A549 (cell line): Measurements from ENCODE around the gene PFAS. TPM values are rescaled to one million over a fixed set of nuclear protein-coding genes. Genes with fewer than 3 reads are reported as not detected.
A peak's percentile ranks its signal among the peaks of the same experiment; 100 is the strongest.

Experiments
- ATAC-seq, 2 experiments: fragments of 200-7000 bp in 1 of 2; fragments of >200 bp in 1 of 2; cut with Nextera tagmentation in 1 of 2; cut with Tn5 transposase in 1 of 2; 3 replicates each; pipeline versions ENCODE4 v1.8.0 to v1.9.1; 2018 to 2020; ENCODE audit warnings: mild to moderate bottlenecking in 1 of 2, moderate library complexity in 1 of 2
- CTCF ChIA-PET: fragments of 300-600 bp; sonication (Branson Sonifier 250); formaldehyde crosslinking; extraction: SDS; loops from one replicate; lab custom pipeline; 2021; ENCODE audit warnings: antibody characterized with exemption, inconsistent platforms; lab: Yijun Ruan, JAX
- POLR2A ChIA-PET: fragments of 350-600 bp; formaldehyde crosslinking; extraction: SDS; loops from one replicate; lab custom pipeline; 2021; ENCODE audit warnings: antibody characterized with exemption, inconsistent platforms; lab: Yijun Ruan, JAX
- DNase-seq, 2 experiments: peaks; one replicate each; pipeline versions ENCODE4 v3.0.0 to v3.0.0-alpha.2; 2011 to 2016; ENCODE audit warnings: low read depth in 1 of 2, low spot score in 1 of 2
- FAIRE-seq: peaks from 2 replicates; lab custom pipeline; 2011; peaks lifted over from hg19 to GRCh38; lab: Jason Lieb, UNC
- H3K27ac ChIP-seq, 2 experiments: fragments of >200 bp; sonication (Bioruptor Twin); formaldehyde crosslinking; 3 replicates each; pipeline ENCODE4 v1.5.1; 2016 to 2017
- H3K4me1 ChIP-seq: fragments of >200 bp; sonication (Bioruptor Twin); formaldehyde crosslinking; 3 replicates; pipeline ENCODE4 v1.6.1; 2016
- H3K4me2 ChIP-seq: fragments of >200 bp; sonication (Bioruptor Twin); formaldehyde crosslinking; 3 replicates; pipeline ENCODE4 v1.6.1; 2016
- H3K4me3 ChIP-seq: fragments of >200 bp; sonication (Bioruptor Twin); formaldehyde crosslinking; 3 replicates; pipeline ENCODE4 v1.5.1; 2016
- H3K9me3 ChIP-seq: fragments of >200 bp; sonication (Bioruptor Twin); formaldehyde crosslinking; 3 replicates; pipeline ENCODE4 v1.6.1; 2016
- ATOH8 ChIP-seq: fragments of 250-450 bp; sonication (Bioruptor Pico); IDR thresholded peaks from 2 replicates; pipeline ENCODE4 v1.5.0; 2020; ENCODE audit warnings: low read depth, mild to moderate bottlenecking, moderate library complexity
- CEBPB ChIP-seq, 2 experiments: fragments of >200 bp in 1 of 2; sonication (Bioruptor Twin) in 1 of 2; formaldehyde crosslinking in 1 of 2; IDR thresholded peaks; 2 replicates each; pipeline ENCODE4 v1.6.1; 2012 to 2016
- CHD4 ChIP-seq: fragments of 200-600 bp; sonication (generic); IDR thresholded peaks from 2 replicates; pipeline ENCODE4 v1.6.1; 2016; ENCODE audit warnings: antibody characterized with exemption, mild to moderate bottlenecking, borderline replicate concordance
- CTCF ChIP-seq: fragments of >200 bp; sonication (Bioruptor Twin); formaldehyde crosslinking; IDR thresholded peaks from 3 replicates; pipeline ENCODE4 v1.5.1; 2016
- GATA3 ChIP-seq: IDR thresholded peaks from 2 replicates; pipeline ENCODE4 v1.6.1; 2012; ENCODE audit warnings: borderline replicate concordance
- HES2 ChIP-seq: fragments of >200 bp; sonication (Bioruptor Twin); formaldehyde crosslinking; IDR thresholded peaks from 2 replicates; pipeline ENCODE4 v1.6.1; 2016
- HEYL ChIP-seq: fragments of 250-450 bp; sonication (Bioruptor Pico); IDR thresholded peaks from 2 replicates; pipeline ENCODE4 v1.8.0; 2021; ENCODE audit warnings: mild to moderate bottlenecking, moderate library complexity
- KDM1A ChIP-seq: fragments of 200-600 bp; sonication (generic); IDR thresholded peaks from 2 replicates; pipeline ENCODE4 v1.6.1; 2016; ENCODE audit warnings: low read depth, mild to moderate bottlenecking
- KDM5A ChIP-seq: fragments of 200-600 bp; sonication (generic); IDR thresholded peaks from 2 replicates; pipeline ENCODE4 v1.6.1; 2016; ENCODE audit warnings: antibody characterized with exemption, mild to moderate bottlenecking
- MYC ChIP-seq: IDR thresholded peaks from 2 replicates; pipeline ENCODE4 v1.6.1; 2012; ENCODE audit warnings: mild to moderate bottlenecking, inconsistent platforms, low read length, improper control_type of control experiment, borderline replicate concordance
- NR3C1 ChIP-seq: fragments of >200 bp; sonication (Bioruptor Twin); formaldehyde crosslinking; IDR thresholded peaks from 3 replicates; pipeline ENCODE4 v1.6.1; 2017
- PHF8 ChIP-seq: fragments of 200-600 bp; sonication (generic); IDR thresholded peaks from 2 replicates; pipeline ENCODE4 v1.6.1; 2016; ENCODE audit warnings: low read depth, mild to moderate bottlenecking, antibody characterized with exemption, moderate library complexity, borderline replicate concordance
- RAD21 ChIP-seq, 2 experiments: fragments of >200 bp in 1 of 2; sonication (Bioruptor Twin) in 1 of 2; formaldehyde crosslinking in 1 of 2; IDR thresholded peaks in 1 of 2; conservative IDR thresholded peaks in 1 of 2; 2 replicates in 1 of 2; 3 replicates in 1 of 2; pipeline ENCODE4 v1.6.1; 2012 to 2018; ENCODE audit warnings: inconsistent platforms in 1 of 2
- RFX5 ChIP-seq: fragments of 450-650 bp; IDR thresholded peaks from 2 replicates; pipeline ENCODE4 v1.7.1; 2014; ENCODE audit warnings: antibody characterized with exemption, mild to moderate bottlenecking, moderate library complexity
- SMC3 ChIP-seq: fragments of >200 bp; sonication (Bioruptor Twin); formaldehyde crosslinking; IDR thresholded peaks from 3 replicates; pipeline ENCODE4 v1.6.1; 2018; ENCODE audit warnings: inconsistent platforms
- TFCP2L1 ChIP-seq: fragments of 250-450 bp; sonication (Bioruptor Pico); IDR thresholded peaks from 2 replicates; pipeline ENCODE4 v1.5.0; 2021; ENCODE audit warnings: mild to moderate bottlenecking
- USF2 ChIP-seq: fragments of 450-650 bp; IDR thresholded peaks from 2 replicates; pipeline ENCODE4 v1.6.1; 2014; ENCODE audit warnings: antibody characterized with exemption
- ZFP36 ChIP-seq: fragments of 450-650 bp; IDR thresholded peaks from 2 replicates; pipeline ENCODE4 v1.6.1; 2014; ENCODE audit warnings: borderline replicate concordance; ENCODE audit not compliant: partially characterized antibody
- ZSCAN20 ChIP-seq: fragments of 250-450 bp; sonication (Bioruptor Pico); IDR thresholded peaks from 2 replicates; pipeline ENCODE4 v1.8.0; 2022; ENCODE audit warnings: mild to moderate bottlenecking, moderate library complexity
- WGBS: methylation state at CpG from one replicate; pipeline ENCODE4 v1.1.6; 2017; ENCODE audit errors: missing lambda C conversion rate; 5-methylcytosine and 5-hydroxymethylcytosine counted together
- polyA plus RNA-seq, 4 experiments: library from polyadenylated mRNA; depleted of rRNA in 3 of 4; stranded (reverse); fragments of >200 nt; fragmentation: RNase III in 1 of 4; extraction: RNeasy Plus Mini Kit Qiagen cat#74134 plus additional on column Dnase treatment in 1 of 4; gene quantifications; 2 replicates in 3 of 4; 3 replicates in 1 of 4; pipeline ENCODE4 v1.2.3, GENCODE V29; 2011 to 2017
- TF ChIP-seq, protein P1 (sequence below): IDR thresholded peaks from 2 replicates; pipeline ENCODE4 v1.6.1; 2012
- TF ChIP-seq, protein P2 (sequence below): IDR thresholded peaks from 2 replicates; pipeline ENCODE4 v1.6.1; 2012
- TF ChIP-seq, protein P3 (sequence below): fragments of 150-350 bp; IDR thresholded peaks from 2 replicates; pipeline ENCODE4 v1.6.1; 2014; ENCODE audit warnings: low read depth, mild to moderate bottlenecking, low read length
- TF ChIP-seq, protein P4 (sequence below): IDR thresholded peaks from 2 replicates; pipeline ENCODE4 v1.6.1; 2012; ENCODE audit warnings: low read depth, borderline replicate concordance

PFAS gene
- polyA plus RNA-seq, 2 of the 4 experiments (the other 2 are of a cell fraction): 51.9 to 58.2 TPM

- TF ChIP-seq ATOH8 (CRISPR knock-in tag) (peak; percentile 80; the same call in 1 of the 2 replicates), GATA3 (no peak; the same call in 1 of the 2 replicates), ZSCAN20 (CRISPR knock-in tag) (no peak), CTCF (no peak), SMC3 (no peak), KDM1A (no peak), RFX5 (no peak; the same call in 1 of the 2 replicates)
- TF ChIP-seq, protein P1, sequence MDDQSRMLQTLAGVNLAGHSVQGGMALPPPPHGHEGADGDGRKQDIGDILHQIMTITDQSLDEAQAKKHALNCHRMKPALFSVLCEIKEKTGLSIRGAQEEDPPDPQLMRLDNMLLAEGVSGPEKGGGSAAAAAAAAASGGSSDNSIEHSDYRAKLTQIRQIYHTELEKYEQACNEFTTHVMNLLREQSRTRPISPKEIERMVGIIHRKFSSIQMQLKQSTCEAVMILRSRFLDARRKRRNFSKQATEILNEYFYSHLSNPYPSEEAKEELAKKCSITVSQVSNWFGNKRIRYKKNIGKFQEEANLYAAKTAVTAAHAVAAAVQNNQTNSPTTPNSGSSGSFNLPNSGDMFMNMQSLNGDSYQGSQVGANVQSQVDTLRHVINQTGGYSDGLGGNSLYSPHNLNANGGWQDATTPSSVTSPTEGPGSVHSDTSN: no peak
These were observed 26.3 kb upstream of the PFAS start (continued) for GRCh38 chr17:8222630-8223355.

DNA sequence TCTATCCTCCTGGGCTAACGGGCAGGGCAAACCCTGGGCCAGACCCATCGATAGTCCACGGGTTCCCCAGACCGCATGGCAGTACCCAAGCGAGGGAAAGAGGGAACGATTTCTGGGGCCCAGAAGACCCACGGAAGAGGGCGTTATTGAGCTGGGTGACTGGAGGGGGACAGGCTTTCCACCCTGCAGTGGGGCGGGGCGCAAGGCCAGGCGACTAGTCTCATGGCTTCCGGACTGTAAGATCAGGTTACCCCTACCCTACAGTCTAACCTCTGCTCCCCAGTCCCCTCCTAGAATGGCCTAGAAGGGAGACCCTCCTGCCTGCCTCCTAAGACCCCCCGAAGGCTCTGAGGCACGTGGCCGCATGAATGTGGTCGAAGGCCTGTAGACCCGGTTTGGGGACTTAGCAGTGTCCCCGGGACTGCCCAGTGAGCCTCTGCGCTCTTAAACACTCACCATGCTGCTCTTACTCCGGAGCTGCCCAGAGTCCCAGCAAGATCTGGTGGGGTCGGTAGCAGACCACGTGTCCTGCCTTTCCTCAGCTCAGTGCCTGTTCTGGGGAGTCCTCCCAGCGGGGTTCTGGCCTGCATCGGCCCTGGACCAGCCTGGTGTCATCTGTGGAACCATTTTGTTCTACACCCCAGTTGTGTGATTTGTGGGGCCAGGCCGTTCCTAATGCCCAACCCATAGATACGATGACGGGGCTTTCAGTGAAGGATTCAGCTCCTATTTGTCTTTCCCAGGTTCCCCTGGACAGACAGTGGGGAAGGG is 25.5 kb upstream of the PFAS start:
- FAIRE-seq: no peak
- POLR2A ChIA-PET: interaction anchor here (0.7 to 7.9 kb wide), 12 partner anchors 12 to 104 kb away, joined by 3 to 159 read pairs (median 17); partner anchors contain the start of genes AURKB, BORCS6, CTC1 and PFAS
- TF ChIP-seq, protein P2, sequence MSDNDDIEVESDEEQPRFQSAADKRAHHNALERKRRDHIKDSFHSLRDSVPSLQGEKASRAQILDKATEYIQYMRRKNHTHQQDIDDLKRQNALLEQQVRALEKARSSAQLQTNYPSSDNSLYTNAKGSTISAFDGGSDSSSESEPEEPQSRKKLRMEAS: peak; percentile 84
- no peak; the same call in 1 of the 2 replicates for TF ChIP-seq USF2
- TF ChIP-seq, protein P3, sequence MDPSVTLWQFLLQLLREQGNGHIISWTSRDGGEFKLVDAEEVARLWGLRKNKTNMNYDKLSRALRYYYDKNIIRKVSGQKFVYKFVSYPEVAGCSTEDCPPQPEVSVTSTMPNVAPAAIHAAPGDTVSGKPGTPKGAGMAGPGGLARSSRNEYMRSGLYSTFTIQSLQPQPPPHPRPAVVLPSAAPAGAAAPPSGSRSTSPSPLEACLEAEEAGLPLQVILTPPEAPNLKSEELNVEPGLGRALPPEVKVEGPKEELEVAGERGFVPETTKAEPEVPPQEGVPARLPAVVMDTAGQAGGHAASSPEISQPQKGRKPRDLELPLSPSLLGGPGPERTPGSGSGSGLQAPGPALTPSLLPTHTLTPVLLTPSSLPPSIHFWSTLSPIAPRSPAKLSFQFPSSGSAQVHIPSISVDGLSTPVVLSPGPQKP: no peak
- TF ChIP-seq RAD21 (conservative IDR thresholded peaks at IDR 0.05 in 1 of 2, IDR thresholded peaks at IDR 0.05 in 1 of 2): peak in 1 of 2 experiments; percentile 39; a peak in 1 of 5 replicates
- TF ChIP-seq HEYL (CRISPR knock-in tag): peak; percentile 75; the same call in 1 of the 2 replicates
- no peak; the same call in none of the 2 replicates for TF ChIP-seq MYC
- TF ChIP-seq CEBPB (IDR thresholded peaks at IDR 0.05): no peak
- no peak for TF ChIP-seq KDM5A
- TF ChIP-seq ZFP36: no peak
- TF ChIP-seq NR3C1: no peak
- TF ChIP-seq, protein P4, sequence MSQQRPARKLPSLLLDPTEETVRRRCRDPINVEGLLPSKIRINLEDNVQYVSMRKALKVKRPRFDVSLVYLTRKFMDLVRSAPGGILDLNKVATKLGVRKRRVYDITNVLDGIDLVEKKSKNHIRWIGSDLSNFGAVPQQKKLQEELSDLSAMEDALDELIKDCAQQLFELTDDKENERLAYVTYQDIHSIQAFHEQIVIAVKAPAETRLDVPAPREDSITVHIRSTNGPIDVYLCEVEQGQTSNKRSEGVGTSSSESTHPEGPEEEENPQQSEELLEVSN: peak; percentile 83
- peak; percentile 17; the same call in 1 of the 2 replicates for TF ChIP-seq PHF8
- peak; percentile 45 for TF ChIP-seq CTCF
- no peak for TF ChIP-seq TFCP2L1
- TF ChIP-seq CHD4: no peak
- TF ChIP-seq HES2: no peak
- peak; percentile 62; the same call in 1 of the 2 replicates for TF ChIP-seq ATOH8 (CRISPR knock-in tag)

More for the DNA sequence above, 25.5 kb upstream of the PFAS start:
- Histone ChIP-seq H3K9me3 (no peaks in the 10 kb centered on the region), H3K4me3 (peak overlapping the region; percentile 78), H3K27ac (peak overlapping the region; percentile 95 to 97), H3K4me1 (peaks cover 25% of the 10 kb centered on the region), H3K4me2 (peak overlapping the region; percentile 94)
- 21% methylated on average over 26 of the region's 27 CpGs for WGBS
- peak; percentile 3 to 12; a peak in 4 of 6 replicates for ATAC-seq
- DNase-seq: peak; percentile 48 to 81
- CTCF ChIA-PET: interaction anchor here (0.6 to 12.0 kb wide), 20 partner anchors 11 to 162 kb away, joined by 3 to 160 read pairs (median 4); partner anchors contain the start of genes CTC1, PFAS and SLC25A35
